TTC549 (cell line): ENCODE results near the gene CYP4A11.
"Not testable (repeated sequence)": the region's sequence is repeated elsewhere in the genome, so short reads cannot be mapped to it uniquely, and the experiment has no call there.

Source experiments
- FAIRE-seq: peaks from 2 replicates; lab custom pipeline; 2012; peaks lifted over from hg19 to GRCh38; lab: Jason Lieb, UNC

Gene CYP4A11

GRCh38 chr1:46941135-46941694 is at the start of gene CYP4A11:
Gene CYP4A11, minus strand, starts transcription at chr1:46941476. Its CDS starts 43 bp downstream, at chr1:46941433.
- no peak for FAIRE-seq

DNA sequence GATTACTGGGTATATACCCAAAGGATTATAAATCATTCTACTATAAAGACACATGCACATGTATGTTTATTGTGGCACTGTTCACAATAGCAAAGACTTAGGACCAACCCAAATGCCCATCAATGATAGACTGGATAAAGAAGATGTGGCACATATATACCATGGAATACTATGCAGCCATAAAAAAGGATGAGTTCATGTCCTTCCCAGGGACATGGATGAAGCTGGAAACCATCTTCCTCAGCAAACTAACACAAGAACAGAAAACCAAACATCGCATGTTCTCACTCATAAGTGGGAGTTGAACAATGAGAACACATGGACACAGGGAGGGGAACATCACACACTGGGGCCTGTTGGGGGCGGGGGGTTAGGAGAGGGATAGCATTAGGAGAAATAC is 49.3 kb upstream of the CYP4A11 start:
- not testable (repeated sequence) for FAIRE-seq

- FAIRE-seq = no peak
Observed at GRCh38 chr1:46983830-46984586, 42.7 kb upstream of the CYP4A11 start.

- FAIRE-seq = no peak
Observed at GRCh38 chr1:46983166-46983829, 42.0 kb upstream of the CYP4A11 start.

DNA sequence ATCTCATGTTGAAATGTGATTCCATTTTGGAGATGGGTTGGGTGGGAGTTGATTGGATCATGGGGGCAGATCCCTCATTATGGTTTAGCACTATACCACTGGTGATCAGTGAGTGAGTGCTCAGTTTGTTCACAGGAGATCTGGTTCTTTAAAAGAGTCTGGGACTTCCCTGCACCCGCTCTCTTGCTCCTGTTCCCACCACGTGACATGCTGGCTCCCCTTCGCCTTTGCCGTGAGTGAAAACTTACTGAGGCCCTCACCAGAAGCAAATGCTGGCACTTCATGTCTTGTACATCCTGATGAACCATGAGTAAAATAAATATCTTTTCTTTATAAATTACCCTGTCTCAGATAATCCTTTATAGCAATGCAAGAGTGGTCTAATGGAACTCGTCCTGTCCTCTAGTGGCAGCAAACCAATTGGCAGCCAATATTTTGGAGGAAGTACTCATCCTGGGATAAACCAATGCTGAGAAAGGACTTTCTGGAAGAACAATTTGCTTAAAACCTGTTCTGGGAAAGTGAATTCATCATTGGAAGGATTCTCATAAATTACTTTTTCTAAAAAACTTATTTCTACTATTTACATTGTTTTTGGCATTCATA is 27.8 kb upstream of the CYP4A11 start:
- no peak for FAIRE-seq

DNA sequence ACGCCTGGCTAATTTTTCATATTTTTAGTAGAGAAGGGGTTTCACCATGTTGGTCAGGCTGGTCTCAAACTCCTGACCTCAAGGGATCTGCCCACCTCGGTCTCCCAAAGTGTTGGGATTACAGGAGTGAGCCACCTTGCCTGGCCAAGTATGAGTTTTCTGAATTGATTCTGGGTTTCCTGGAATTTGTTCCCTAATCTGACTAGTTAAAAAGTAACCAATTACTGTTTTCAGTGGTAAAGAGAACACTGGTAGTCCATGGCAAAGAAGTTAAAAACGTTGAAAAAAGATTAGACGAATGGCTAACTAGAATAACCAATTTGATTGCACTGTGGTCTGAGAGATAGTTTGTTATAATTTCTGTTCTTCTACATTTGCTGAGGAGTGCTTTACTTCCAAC is 21.0 kb upstream of the CYP4A11 start:
- FAIRE-seq = not testable (repeated sequence)

- no peak for FAIRE-seq
Observed at GRCh38 chr1:46961066-46961758, 19.9 kb upstream of the CYP4A11 start.

- no peak for FAIRE-seq
Observed at GRCh38 chr1:46960250-46960649, 19.0 kb upstream of the CYP4A11 start.

DNA sequence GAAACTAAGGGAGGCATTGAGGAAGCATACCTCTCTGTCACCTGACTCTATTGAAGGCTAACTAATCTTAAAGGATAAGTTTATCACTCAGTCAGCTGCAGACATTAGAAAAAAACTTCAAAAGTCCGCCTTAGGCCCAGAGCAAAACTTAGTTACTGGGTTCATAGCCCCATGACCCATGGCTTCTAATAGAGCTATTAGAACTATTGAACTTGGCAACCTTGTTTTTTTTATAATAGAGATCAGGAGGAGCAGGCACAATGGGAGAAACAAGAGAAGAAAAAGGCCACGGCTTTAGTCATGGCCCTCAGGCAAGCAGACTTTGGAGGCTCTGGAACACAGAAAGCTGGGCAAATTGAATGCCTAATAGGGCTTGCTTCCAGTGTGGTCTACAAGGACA is 13.8 kb upstream of the CYP4A11 start:
- not testable (repeated sequence) for FAIRE-seq

DNA sequence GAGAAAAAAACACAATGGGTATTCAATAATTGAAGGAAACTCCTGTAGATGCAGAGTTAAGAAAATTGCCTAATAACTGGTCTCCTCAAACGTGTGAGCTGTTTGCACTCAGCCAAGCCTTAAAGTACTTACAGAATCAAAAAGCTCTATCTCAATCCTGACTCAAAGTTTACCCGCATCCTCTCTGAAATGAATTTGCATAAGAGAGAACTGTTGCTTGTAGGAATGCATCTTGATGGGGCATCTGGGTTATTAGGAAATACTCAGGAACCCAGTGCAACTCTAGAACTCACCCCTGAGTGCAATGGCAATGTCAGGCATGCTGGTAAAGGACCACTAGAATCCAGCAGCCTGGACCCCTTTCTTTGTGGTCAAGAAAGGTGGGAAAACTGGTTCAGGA is 12.6 kb upstream of the CYP4A11 start:
- not testable (repeated sequence) for FAIRE-seq

- not testable (repeated sequence) for FAIRE-seq
Observed at GRCh38 chr1:46949417-46949666, 8.1 kb upstream of the CYP4A11 start.

DNA sequence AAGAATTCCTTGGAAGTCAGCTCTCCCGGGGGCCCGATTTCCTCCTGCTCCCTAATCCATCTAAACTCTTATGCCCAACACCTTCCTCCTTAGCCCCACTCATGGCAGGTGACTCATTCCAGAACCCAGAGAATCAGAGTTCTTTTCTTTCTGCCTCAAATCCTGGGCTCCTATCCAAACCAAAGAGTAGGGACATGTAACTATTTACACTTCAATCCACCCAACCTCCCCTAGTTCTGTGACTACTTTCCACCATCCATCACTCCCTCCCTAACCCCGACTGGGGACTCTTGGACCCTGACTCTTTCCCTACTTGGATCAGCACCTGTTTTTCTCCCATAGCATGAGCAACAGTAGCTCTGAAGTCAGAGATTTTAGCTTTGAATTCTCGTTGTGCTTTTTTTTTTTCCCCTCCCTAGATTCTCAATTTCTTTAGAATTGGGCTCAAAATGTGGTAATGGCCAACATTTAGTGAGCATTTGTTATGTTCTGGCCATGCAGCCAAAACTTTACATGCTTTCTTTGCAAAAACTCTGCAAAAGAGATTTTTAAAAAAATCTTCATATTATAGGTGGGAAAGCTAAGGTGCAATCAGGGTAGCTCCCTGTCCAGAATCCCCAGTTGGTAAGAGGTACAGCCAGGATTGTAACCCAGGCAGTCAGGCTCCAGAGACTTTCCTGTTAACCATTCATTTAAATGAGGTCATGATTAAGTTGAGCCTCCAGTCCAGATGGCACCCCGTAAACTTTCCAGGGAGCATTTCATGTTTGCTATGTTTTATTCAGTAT is 7.5 kb upstream of the CYP4A11 start:
- FAIRE-seq = no peak

DNA sequence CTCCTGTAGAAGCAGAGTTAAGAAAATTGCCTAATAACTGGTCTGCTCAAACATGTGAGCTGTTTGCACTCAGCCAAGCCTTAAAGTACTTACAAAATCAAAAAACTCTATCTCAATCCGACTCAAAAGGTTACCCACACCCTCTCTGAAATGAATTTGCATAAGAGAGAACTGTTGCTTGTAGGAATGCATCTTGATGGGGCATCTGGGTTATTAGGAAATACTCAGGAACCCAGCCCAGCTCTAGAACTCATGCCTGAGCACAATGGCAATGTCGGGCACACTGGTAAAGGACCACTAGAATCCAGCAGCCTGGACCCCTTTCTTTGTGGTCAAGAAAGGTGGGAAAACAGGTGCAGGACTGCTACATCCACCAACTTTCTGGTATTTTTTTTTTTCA is 6.4 kb upstream of the CYP4A11 start:
- not testable (repeated sequence) for FAIRE-seq

GRCh38 chr1:46942086-46942485 is 810 bp upstream of the CYP4A11 start:
- FAIRE-seq = no peak

- FAIRE-seq = no peak
Observed at GRCh38 chr1:46940307-46940706, 969 bp downstream of the CYP4A11 start.

DNA sequence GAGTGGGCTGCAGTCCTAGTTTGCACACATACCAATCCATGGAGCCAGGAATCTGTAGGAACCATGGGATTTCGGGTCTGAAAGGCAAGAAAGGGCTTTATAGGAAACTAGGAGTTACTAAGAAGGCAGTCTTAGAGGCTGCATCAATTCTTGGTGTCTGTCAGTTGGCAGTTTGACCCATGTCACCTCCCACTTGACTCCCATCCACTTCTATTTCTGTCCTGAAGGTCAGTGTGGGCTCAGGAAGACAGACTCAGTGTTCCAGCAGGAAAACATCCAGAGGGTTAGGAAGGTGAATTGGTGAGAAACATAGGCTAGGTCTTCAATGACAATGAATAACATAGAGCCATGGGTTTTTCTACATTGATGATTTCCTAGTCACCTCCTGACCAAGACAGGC is 4.0 kb downstream of the CYP4A11 start:
- FAIRE-seq = no peak

- FAIRE-seq = no peak
Observed at GRCh38 chr1:46936788-46937187, 4.5 kb downstream of the CYP4A11 start.

- FAIRE-seq = not testable (repeated sequence)
Observed at GRCh38 chr1:46934852-46935251, 6.4 kb downstream of the CYP4A11 start.

GRCh38 chr1:46932020-46932419 is 9.3 kb downstream of the CYP4A11 start:
- not testable (repeated sequence) for FAIRE-seq

DNA sequence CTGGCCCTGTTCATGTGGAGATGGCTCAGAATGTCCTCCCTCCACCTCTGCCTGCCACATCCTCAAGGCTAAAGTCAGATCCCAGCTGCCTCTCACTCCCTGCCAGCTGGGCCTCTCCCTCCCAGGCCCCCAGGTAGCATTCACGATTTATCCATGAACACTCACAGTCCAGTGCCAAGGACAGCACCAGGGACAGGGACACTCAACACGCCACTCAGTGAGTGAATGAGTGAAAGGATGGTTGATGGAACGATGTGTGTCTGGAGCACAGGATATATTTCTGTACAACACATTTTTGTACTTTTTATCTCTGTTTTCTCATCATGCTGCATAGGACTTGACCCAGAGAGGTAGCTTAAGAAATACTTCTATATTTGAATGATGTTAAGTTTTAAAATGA is 10.1 kb downstream of the CYP4A11 start:
- FAIRE-seq = no peak

DNA sequence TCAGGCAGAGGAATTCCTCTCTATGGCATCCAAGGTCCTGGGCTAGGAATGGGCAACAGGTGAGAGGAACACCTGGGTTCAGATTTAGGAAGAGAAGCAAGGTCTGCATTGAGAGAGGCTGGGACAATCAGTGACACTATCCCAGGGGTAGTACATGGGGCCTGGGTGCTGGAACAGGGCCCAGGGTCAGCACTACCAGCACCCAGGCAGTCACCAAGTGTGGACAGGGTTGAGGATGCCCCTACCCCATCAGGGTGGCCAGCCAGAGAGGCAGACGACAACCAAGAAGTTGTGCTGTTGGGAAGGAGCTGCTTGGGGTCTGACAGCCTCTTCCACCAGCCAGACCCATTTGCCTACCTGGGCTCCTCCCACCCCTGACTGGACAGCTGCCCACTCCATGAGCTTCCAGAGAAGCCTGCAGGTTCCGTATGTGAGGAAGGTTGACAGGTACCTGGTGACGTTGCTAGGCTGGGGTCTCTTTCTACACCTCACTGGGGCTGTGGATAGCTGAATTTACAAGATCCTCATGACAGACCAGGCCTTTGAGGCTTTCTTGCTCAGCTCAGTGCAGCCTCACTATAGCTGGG is 13.9 kb downstream of the CYP4A11 start:
- FAIRE-seq = no peak

GRCh38 chr1:46910790-46911189 is 30.5 kb downstream of the CYP4A11 start:
- no peak for FAIRE-seq
